Measurements from ENCODE around the gene ATF6.

DNA sequence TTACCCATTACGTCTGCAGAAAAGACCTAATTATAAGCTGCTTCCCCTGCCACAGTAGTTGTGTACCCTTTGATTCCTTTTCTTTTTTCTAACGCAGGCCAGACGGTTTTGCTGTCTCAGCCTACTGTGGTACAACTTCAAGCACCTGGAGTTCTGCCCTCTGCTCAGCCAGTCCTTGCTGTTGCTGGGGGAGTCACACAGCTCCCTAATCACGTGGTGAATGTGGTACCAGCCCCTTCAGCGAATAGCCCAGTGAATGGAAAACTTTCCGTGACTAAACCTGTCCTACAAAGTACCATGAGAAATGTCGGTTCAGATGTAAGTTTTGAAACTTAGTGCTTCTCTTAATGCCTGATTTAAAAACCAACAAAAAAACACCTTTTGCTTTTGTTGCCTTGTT is 35.8 kb downstream of the ATF6 start:
- no peak for TF ChIP-seq CTCF (IDR thresholded peaks at IDR 0.05; ENCODE audit: low read depth, low read length)
- no peak for TF ChIP-seq POLR2A (IDR thresholded peaks at IDR 0.05; ENCODE audit: extremely low read depth, insufficient read length)
- TF ChIP-seq, protein P1, sequence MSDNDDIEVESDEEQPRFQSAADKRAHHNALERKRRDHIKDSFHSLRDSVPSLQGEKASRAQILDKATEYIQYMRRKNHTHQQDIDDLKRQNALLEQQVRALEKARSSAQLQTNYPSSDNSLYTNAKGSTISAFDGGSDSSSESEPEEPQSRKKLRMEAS (IDR thresholded peaks at IDR 0.05; ENCODE audit: low read depth, low read length), result no peak
- TF ChIP-seq MYC (IDR thresholded peaks at IDR 0.05; ENCODE audit: low read depth, low read length), result no peak

All from NB4 (cell line).